ENCODE data around the gene TMEM141.
"Not testable (repeated sequence)": the region's sequence is repeated elsewhere in the genome, so short reads cannot be mapped to it uniquely, and the experiment has no call there.

TMEM141 gene

GRCh38 chr9:136833381-136834048 lies 42.4 kb downstream of the TMEM141 start:
- not testable (repeated sequence) for DNase-seq (ENCODE audit: low read depth in 2 of 2)

GRCh38 chr9:136835162-136835931 lies 44.2 kb downstream of the TMEM141 start:
- no peak for DNase-seq (ENCODE audit: low read depth in 2 of 2)

- DNase-seq (ENCODE audit: low read depth in 2 of 2) = no peak
Measured at GRCh38 chr9:136835932-136836904, 45.1 kb downstream of the TMEM141 start.

- no peak for DNase-seq (ENCODE audit: low read depth in 2 of 2)
Measured at GRCh38 chr9:136837146-136837855, 46.2 kb downstream of the TMEM141 start.

- not testable (repeated sequence) for DNase-seq (ENCODE audit: low read depth in 2 of 2)
Measured at GRCh38 chr9:136837856-136838277, 46.7 kb downstream of the TMEM141 start.

GRCh38 chr9:136838314-136839228 lies 47.4 kb downstream of the TMEM141 start:
- no peak for DNase-seq (ENCODE audit: low read depth in 2 of 2)

GRCh38 chr9:136839229-136840139 lies 48.3 kb downstream of the TMEM141 start:
- DNase-seq (ENCODE audit: low read depth in 2 of 2) = no peak

- no peak for DNase-seq (ENCODE audit: low read depth in 2 of 2)
Measured at GRCh38 chr9:136840140-136840876, 49.2 kb downstream of the TMEM141 start.

- no peak for DNase-seq (ENCODE audit: low read depth in 2 of 2)
Measured at GRCh38 chr9:136840877-136841645, 49.9 kb downstream of the TMEM141 start.

- DNase-seq (ENCODE audit: low read depth in 2 of 2) = not testable (repeated sequence)
Measured at GRCh38 chr9:136841646-136842379, 50.7 kb downstream of the TMEM141 start.

GRCh38 chr9:136842380-136842948 lies 51.3 kb downstream of the TMEM141 start, which contains the start of gene AJM1:
Gene AJM1, plus strand, starts transcription at chr9:136842478. Its CDS starts 1,937 bp downstream, at chr9:136844415.
- peak; percentile 57 to 71 for DNase-seq (ENCODE audit: low read depth in 2 of 2)
